Rectal smooth muscle tissue (tissue), 1 donor: ENCODE results near the gene TECR.

ENCODE experiments used
- H3K27ac ChIP-seq: one replicate; pipeline ENCODE4 v1.7.0; 2013; ENCODE audit warnings: low read depth, low read length, inconsistent platforms
- H3K27me3 ChIP-seq: one replicate; pipeline ENCODE4 v1.7.0; 2013; ENCODE audit warnings: low read length; ENCODE audit not compliant: control insufficient read depth, insufficient read depth
- H3K36me3 ChIP-seq: one replicate; pipeline ENCODE4 v1.7.0; 2013; ENCODE audit warnings: low read length; ENCODE audit not compliant: control insufficient read depth, insufficient read depth
- H3K4me1 ChIP-seq: one replicate; pipeline ENCODE4 v1.7.0; 2013; ENCODE audit warnings: low read length; ENCODE audit not compliant: control insufficient read depth, insufficient read depth
- H3K4me3 ChIP-seq: one replicate; pipeline ENCODE4 v1.7.0; 2013; ENCODE audit warnings: low read length
- H3K9ac ChIP-seq: one replicate; pipeline ENCODE4 v1.7.0; 2013; ENCODE audit warnings: low read length

Gene TECR, protein sequence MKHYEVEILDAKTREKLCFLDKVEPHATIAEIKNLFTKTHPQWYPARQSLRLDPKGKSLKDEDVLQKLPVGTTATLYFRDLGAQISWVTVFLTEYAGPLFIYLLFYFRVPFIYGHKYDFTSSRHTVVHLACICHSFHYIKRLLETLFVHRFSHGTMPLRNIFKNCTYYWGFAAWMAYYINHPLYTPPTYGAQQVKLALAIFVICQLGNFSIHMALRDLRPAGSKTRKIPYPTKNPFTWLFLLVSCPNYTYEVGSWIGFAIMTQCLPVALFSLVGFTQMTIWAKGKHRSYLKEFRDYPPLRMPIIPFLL

DNA sequence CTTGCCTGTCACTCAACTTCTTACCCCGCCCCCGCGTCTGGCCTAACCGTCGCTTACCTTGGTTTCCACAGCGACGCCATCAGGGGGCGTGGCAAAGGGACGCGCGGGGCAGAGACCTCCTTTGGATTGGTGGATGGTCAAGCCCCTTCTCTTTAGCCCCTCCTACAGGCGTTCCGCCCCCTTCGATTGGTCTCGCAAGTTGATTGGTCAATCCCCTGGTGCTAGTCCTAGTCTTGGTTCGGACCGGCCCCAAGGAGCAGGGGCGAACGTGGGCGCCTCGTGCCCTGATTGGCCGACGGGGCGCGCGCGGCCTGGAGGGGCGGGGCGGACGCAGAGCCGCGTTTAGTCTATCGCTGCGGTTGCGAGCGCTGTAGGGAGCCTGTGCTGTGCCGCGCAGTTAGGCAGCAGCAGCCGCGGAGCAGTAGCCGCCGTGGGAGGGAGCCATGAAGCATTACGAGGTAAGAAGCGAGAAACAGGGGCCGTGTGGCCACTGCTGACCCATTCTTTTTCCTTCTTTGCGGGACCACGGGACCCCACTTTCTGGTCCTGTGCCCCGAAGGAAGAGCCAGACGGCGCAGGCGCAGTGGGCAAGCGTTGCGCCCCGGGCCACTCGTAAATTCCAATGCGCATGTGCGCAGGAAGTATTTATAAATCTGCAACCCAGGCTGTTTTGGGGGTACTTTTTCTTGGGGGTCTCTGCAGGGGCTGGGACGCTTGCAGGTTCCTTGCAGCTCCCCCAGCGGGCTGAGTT lies at the start of gene TECR:
Gene TECR (plus strand): TSS at position 341 of the 751 bp plus-strand sequence. CDS start 103 bp downstream, at position 444.
- no peaks in the 10 kb centered on the region for H3K36me3 ChIP-seq
- peak within 1 kb of the TSS; percentile 87 for H3K27ac ChIP-seq
- H3K27me3 ChIP-seq = no peaks in the 10 kb centered on the region
- H3K4me3 ChIP-seq = peak within 1 kb of the TSS; percentile 92
- peak within 1 kb of the TSS; percentile 88 for H3K9ac ChIP-seq
- no peaks in the 10 kb centered on the region for H3K4me1 ChIP-seq

- Histone ChIP-seq H3K27ac (no peak overlapping the region), H3K4me3 (no peak overlapping the region), H3K4me1 (no peaks in the 10 kb centered on the region), H3K27me3 (no peaks in the 10 kb centered on the region), H3K36me3 (peaks cover 12% of the 10 kb centered on the region), H3K9ac (no peak overlapping the region)
Measured at GRCh38 chr19:14479975-14480699, 49.3 kb upstream of the TECR start.

GRCh38 chr19:14480700-14481079 lies 48.7 kb upstream of the TECR start:
- no peak overlapping the region for H3K4me3 ChIP-seq
- peaks cover 12% of the 10 kb centered on the region for H3K36me3 ChIP-seq
- no peak overlapping the region for H3K9ac ChIP-seq

DNA sequence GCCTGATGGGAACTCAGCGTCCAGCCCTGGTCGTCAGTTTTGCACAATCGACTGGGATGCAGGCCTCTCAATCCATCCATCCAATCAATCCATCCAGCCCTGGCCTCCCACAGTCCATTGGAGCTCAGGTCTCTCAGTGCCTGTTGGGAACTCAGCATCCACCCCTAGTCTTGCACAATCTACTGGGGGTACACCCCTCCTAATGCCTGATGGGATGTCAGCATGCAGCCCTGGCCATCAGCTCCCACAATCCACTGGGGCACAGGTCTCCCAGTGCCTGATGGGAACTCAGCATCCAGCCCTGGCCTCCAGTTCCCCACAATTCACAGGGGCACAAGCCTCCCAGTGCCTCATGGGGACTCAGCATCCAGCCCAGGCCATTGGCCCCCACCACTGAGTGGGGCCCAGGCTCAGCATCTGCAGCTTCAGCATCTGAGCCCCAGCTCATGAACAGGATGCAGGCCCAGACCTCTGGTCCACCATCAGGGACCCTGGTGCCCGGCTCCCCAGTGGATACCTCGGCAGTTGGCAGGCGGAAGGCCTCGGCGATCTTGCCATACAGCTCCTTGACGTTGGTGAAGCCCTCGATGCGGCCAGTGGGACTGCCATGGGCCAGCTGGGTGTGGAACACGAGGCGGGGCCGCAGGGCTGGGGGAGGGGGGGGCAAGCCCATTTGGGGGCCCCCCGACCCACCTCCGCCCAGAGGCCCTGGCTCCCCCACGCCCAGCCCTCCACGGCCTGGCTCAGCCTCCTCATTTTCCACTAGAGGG lies 47.0 kb upstream of the TECR start:
- Histone ChIP-seq H3K27me3 (no peaks in the 10 kb centered on the region), H3K9ac (no peak overlapping the region), H3K4me1 (no peaks in the 10 kb centered on the region), H3K4me3 (no peak overlapping the region), H3K27ac (no peak overlapping the region), H3K36me3 (peaks cover 12% of the 10 kb centered on the region)

More at GRCh38 chr19:14480700-14481079, 48.7 kb upstream of the TECR start:
- H3K4me1 ChIP-seq = no peaks in the 10 kb centered on the region
- no peak overlapping the region for H3K27ac ChIP-seq
- no peaks in the 10 kb centered on the region for H3K27me3 ChIP-seq

- Histone ChIP-seq H3K9ac (no peak overlapping the region), H3K36me3 (peaks cover 4% of the 10 kb centered on the region), H3K27me3 (no peaks in the 10 kb centered on the region), H3K4me3 (no peak overlapping the region), H3K27ac (no peak overlapping the region), H3K4me1 (no peaks in the 10 kb centered on the region)
Measured at GRCh38 chr19:14487370-14488125, 41.8 kb upstream of the TECR start.

GRCh38 chr19:14492756-14493337 lies 36.5 kb upstream of the TECR start:
- no peak overlapping the region for H3K9ac ChIP-seq
- peaks cover 5% of the 10 kb centered on the region for H3K4me1 ChIP-seq
- H3K27ac ChIP-seq = no peak overlapping the region
- no peak overlapping the region for H3K4me3 ChIP-seq
- H3K36me3 ChIP-seq = peaks cover 3% of the 10 kb centered on the region
- H3K27me3 ChIP-seq = no peaks in the 10 kb centered on the region

DNA sequence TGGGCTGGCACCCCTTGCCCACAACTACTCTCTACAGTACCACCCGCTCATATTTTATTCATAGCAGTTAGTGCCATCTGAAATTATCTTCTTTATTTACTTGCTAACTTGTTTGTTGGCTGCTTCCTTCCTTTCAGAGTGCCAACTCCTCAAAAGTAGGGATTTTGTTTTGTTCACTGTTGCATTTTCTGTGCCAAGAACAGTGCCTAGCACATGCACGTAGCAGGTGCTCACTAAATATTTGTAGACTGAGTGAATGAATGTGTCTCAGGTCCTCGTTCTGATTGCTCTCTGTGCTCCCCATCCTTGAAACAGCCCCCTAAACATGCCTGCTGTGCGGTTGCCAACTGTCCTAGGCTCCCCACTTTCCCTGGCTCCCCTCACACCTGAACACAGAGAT lies 35.0 kb upstream of the TECR start:
- no peaks in the 10 kb centered on the region for H3K27me3 ChIP-seq
- peaks cover 5% of the 10 kb centered on the region for H3K4me1 ChIP-seq
- H3K9ac ChIP-seq = no peak overlapping the region
- H3K27ac ChIP-seq = no peak overlapping the region
- peak overlapping the region; percentile 70 for H3K4me3 ChIP-seq
- no peaks in the 10 kb centered on the region for H3K36me3 ChIP-seq

DNA sequence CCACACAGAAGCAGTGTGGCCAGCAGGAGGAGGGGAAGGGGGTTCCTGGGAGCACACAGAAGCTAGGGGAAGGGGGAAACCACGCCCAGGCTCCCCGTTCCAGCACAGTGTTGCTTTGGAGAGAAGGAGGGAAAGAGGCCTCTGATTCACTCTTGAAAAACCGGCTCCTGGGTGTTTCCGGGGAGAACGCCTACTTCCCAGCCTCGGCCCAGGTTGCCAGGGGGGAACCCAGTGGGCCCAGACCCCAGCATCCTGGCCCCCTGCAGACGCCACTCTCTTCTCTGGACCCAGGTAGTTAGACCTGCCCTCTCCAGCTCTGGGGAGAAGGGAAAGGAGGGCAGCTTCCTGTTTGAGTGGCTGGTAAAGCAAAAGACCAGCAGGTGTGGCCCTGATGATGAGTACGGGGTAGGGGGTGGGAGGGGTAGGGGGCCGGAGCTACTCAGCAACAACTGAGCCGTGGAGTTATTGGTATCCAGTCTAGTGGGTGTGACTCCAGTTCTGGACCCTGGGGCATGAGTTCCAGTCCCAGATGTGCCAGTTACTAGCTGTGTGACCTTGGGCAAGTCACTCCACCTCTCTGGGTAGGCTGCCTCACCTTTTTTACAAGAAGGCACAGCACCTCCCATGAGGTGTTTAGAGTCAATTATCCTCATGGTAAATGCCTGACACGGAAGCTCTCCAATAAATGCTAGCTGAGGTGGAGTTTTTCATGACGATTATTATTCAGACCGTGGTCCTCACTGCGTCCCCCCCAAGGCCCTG lies 34.3 kb upstream of the TECR start:
- Histone ChIP-seq H3K9ac (peak overlapping the region; percentile 42), H3K4me1 (peaks cover 5% of the 10 kb centered on the region), H3K27me3 (no peaks in the 10 kb centered on the region), H3K27ac (peak overlapping the region; percentile 58), H3K4me3 (peak overlapping the region; percentile 70), H3K36me3 (no peaks in the 10 kb centered on the region)

- peak overlapping the region; percentile 70 for H3K4me3 ChIP-seq
- no peaks in the 10 kb centered on the region for H3K36me3 ChIP-seq
- peaks cover 5% of the 10 kb centered on the region for H3K4me1 ChIP-seq
- H3K27ac ChIP-seq = peak overlapping the region; percentile 58
- H3K9ac ChIP-seq = peak overlapping the region; percentile 42
- no peaks in the 10 kb centered on the region for H3K27me3 ChIP-seq
Measured at GRCh38 chr19:14495672-14496028, 33.7 kb upstream of the TECR start.

DNA sequence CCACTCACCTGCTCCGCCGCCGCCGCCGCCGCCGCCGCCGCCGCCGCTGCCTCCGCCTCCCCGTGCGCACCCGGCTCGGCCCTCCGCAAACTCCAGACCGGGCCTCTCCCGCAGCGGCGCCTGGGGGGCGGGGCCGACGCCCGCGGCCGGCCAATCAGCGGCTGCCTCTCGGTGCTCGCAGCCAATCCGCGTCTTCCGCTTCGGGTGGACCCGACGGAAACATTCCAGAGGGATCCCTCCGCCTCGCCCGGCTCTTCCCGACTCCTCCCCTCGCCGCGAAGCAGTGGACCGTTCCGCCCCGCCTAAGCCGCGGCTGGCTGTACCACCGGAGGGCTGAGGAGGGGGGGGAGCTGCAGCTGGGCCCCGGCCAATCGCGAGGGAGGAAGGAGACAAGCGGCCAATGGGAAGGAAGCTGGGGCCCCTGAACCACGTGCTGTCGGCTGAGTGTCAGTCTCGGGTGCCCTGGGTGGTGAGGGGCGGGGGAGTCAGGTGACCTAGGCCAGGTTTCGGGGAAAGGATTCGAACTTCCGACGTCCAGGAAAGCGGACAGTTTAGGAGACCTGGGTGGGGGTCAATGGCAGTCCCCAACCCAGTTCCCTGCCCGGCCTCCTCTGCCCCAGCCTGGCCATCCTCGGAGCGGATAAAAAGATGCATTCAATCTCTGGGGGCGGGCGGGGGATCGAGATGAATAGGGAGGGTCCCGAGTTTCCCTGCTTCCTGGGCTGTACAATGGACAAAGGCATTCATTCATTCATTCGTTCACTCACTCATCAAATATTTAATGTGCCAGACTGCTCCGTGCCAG lies 33.2 kb upstream of the TECR start, which contains the start of gene GIPC1:
Gene GIPC1 (minus strand): TSS at position 99 of the 805 bp plus-strand sequence. CDS start 13,151 bp downstream, outside the sequence.
- H3K9ac ChIP-seq = peak within 1 kb of the TSS; percentile 42
- no peaks in the 10 kb centered on the region for H3K36me3 ChIP-seq
- no peaks in the 10 kb centered on the region for H3K27me3 ChIP-seq
- H3K27ac ChIP-seq = peak within 1 kb of the TSS; percentile 58
- peak within 1 kb of the TSS; percentile 70 for H3K4me3 ChIP-seq
- peaks cover 5% of the 10 kb centered on the region for H3K4me1 ChIP-seq
